GM18861 (cell line): ENCODE data around the gene TMEM235.
"Not testable (repeated sequence)": the region's sequence is repeated elsewhere in the genome, so short reads cannot be mapped to it uniquely, and the experiment has no call there.

ENCODE experiments used
- ATAC-seq: cut with Tn5 transposase; IDR thresholded peaks from one replicate; pipeline ENCODE4 v1.9.1; 2021; ENCODE audit not compliant: unreplicated experiment

The TMEM235 gene

GRCh38 chr17:78214706-78215061 lies 16.7 kb upstream of the TMEM235 start:
- no peak for ATAC-seq

DNA sequence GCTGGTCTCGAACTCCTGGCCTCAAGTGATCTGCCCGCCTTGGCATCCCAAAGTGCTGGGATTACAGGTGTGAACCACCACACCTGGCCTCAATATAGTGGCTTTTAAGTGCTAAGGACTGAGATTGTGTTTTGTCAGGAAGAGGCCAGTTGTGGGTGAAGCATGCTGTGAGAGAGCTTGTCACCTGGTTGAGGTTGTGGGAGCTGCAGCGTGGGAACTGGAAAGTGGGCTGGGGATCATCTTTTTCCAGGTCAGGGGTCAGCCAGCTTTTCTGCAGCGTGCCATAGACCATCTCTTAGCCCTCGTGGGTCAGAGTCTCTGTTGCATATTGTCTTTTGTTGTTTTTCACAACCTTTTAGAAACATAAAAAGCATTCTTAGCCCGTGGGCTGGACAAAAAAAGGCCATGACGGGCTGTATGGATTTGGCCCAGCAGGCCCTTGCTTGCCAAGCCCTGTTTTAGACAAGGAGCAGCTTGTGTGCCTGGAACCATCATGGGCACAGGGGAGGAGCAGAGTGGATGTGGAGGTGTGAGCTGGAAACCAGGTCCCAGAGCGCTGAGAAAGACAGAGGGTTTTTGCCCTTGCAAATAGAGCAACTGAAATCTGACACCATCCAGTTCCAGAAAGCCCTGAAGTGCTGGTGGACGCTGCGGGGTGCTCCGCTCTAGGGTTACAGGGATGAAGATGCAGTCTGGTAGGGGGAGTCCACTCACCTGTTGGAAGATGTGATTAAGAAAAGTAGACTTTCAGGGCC lies 11.9 kb upstream of the TMEM235 start:
- no peak for ATAC-seq

- ATAC-seq, result no peak
Measured at GRCh38 chr17:78223061-78223460, 8.4 kb upstream of the TMEM235 start.

GRCh38 chr17:78223765-78224164 lies 7.7 kb upstream of the TMEM235 start:
- no peak for ATAC-seq

DNA sequence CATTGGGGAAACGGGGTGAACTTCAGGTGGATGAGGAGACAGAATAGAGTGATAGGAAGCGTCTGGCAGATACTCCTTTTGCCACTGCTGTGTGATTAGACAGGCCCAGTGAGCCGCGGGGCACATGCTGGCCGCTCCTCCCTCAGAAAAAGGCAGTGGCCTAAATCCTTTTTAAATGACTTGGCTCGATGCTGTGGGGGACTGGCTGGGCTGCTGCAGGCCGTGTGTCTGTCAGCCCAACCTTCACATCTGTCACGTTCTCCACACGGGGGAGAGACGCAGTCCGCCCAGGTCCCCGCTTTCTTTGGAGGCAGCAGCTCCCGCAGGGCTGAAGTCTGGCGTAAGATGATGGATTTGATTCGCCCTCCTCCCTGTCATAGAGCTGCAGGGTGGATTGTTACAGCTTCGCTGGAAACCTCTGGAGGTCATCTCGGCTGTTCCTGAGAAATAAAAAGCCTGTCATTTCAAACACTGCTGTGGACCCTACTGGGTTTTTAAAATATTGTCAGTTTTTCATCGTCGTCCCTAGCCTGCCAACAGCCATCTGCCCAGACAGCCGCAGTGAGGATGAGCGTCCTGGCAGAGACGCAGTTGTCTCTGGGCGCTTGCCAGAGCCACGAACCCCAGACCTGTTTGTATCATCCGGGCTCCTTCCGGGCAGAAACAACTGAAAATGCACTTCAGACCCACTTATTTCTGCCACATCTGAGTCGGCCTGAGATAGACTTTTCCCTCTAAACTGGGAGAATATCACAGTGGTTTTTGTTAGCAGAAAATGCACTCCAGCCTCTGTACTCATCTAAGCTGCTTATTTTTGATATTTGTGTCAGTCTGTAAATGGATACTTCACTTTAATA lies 7.0 kb upstream of the TMEM235 start:
- ATAC-seq, result no peak

DNA sequence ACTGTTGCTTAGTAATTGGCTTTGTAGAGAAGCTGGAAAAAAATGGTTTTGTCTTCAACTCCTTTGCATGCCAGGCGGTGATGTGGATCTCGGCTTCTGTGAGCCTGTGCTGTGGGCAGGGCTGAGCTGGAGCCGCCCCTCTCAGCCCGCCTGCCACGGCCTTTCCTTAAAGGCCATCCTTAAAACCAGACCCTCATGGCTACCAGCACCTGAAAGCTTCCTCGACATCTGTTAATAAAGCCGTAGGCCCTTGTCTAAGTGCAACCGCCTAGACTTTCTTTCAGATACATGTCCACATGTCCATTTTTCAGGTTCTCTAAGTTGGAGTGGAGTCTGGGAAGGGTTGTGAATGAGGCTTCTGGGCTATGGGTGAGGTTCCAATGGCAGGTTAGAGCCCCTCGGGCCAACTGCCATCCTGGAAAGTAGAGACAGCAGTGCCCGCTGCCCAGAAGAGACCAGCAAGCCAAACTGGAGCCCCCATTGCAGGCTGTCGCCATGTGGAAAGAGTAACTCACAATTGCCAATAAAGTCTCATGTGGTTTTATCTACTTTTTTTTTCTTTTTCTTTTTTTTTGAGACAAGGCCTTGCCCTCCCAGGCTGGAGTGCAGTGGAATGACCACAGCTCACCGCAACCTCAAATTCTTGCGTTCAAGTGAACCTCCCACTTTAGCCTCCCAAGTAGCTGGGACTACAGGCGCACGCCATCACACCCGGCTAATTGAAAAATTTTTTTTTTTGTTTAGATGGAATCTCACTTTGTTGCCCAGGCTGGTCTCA lies 6.2 kb upstream of the TMEM235 start:
- no peak for ATAC-seq

DNA sequence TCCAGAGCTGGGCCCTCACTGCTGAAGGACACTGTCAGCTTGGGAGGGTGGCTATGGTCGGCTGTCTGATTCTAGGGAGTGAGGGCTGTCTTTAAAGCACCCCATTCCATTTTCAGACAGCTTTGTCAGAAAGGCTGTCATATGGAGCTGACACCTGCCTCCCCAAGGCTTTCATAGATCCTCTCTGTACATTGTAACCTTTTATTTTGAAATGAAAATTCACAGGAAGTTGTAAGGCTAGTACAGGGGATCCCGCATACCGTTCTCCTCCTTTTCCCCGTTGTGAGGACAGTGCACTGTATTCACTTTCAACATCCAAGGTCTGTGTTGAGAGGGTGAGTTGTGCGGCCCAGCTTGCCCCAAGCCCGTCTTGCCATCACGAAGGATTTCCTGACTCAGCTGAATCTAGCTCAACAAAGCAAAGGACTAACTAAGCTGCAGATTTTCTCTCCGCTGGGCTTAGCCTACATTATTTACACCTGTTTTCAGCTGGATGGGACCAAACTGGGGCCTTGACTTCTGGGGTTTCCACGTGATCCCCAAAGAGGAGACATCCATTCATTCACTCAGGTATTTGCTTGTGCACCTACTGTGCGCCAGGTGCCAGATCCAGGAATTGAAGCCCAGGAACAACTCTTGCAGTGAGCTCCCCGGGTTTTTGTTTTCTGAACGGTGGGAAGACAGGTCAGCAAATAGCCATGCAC lies 5.2 kb upstream of the TMEM235 start:
- no peak for ATAC-seq

DNA sequence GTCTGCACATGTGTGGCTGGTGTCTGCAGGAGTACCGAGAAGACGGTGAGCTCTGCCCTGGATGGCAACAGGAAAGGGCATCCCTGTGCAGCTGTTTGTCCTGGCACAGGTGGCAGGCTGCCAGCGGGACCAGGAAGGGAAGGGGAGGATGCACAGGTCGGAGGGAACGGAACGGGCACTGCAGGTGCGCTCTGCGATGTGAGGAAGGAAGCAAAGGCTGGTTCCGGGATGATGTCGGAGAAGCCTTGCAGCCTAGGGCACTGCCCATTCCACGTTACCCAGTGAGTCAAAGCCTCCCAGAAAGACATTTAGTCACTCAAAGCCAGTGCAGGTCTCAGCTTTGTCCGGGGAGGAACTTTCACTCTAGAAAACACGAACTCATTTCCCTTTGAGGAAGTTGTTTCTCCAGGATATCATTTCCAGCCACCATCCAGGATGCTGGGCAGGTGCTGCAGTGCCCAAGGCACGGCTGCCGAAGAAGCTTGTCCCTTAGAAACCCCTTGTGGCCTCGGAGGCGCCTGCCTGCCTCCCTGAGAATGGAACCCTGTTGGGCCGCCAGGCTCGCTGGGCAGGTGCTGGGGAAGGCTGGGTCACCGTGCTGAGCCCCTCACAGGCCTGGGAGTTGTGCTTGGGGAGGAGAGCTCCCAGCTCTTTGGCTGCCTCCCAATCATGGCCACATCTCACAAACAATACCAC lies 4.5 kb upstream of the TMEM235 start:
- no peak for ATAC-seq

DNA sequence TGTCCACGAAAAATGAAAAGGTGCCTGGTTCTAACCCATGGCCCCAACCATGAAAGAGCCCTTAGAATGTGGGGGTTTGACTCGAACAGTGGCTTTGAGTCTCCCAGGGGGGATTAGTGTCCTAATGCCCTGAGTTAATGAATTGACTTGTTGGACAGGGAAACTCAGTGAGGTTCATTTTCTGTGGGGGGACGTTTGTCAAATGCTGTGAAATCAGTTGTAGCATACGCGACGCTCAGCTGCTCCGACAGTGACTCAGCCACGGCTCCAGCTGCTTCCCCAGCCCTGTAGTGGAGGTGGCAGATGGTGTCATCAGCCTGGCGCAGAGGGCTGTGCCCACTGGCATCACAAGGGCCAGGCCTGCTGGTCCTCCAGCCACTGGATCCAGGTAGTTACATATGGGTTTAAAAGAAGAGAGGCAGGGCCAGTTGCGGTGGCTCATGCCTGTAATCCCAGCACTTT lies 3.9 kb upstream of the TMEM235 start:
- no peak for ATAC-seq

GRCh38 chr17:78228176-78228575 lies 3.3 kb upstream of the TMEM235 start:
- ATAC-seq, result no peak

DNA sequence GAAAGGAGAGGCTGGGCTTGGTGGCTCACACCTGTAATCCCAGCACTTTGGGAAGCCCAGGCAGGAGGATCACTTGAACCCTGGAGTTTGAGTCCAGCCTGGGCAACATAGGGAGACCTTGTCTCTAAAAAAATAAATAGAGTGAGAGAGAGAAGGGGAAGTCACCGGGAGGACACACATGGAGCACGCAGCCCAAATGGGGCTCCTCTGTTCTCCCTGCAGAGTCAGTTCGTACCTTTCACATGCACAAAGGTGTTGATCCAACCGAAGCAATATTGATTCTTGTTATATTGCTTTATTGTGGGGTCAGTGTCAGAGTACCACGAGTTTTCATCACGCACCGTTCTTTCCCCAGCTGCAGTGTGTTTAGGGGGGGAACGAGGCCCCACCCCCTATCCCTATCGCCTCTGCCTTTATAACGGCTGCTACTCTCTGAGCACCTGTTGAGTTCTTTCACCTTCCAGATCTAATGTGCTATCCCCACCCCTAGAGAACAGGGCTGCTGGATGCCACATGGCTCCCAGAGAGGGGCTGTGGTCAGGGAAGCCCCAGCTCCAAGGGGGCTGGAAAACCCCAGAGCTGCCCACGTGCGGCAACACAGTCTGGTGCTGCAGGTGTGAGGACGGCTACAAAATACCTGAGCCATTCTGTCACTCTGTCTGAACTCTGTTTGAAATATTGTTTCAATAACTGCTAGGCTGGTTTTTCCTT lies 1.0 kb upstream of the TMEM235 start:
- no peak for ATAC-seq

DNA sequence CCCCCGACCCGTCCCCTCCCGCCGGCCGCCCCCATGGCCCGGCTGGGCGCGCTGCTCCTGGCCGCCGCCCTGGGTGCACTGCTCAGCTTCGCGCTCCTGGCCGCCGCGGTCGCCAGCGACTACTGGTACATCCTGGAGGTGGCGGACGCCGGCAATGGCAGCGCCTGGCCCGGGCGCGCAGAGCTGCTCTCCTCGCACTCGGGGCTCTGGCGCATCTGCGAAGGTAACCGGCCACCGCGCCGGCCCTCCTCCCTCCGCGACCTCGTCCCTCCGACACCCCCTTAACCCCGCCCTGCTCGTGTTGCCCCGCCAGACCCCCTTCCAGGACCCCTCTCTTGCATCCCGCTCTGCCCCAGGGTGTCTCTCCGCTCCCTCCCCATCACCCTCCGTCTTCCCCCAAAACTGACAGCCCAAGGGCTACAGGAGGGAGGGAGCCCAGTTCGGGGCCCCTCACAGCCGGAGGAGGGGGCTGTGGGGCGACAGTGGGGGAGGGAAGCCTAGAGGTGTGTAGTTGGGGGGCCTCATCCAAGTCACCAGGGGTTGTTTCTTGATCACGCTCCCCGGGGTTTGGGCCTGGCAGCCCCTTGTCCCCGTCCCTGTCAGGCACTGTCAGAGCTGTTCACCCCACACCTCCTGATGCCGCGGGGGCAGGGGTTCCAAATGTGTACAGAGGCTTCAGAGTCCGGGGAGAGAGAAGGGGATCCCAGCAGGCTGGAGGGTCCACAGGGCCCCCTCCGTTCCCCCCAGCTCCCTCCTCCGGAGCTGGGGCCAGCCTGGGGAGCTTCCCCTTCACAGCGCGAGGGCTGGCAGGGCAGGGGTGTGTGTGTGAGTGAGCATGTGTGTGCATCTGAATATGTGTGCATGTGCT lies 794 bp downstream of the TMEM235 start:
- no peak for ATAC-seq

- no peak for ATAC-seq
Measured at GRCh38 chr17:78232859-78233173, 1.4 kb downstream of the TMEM235 start.

- ATAC-seq, result no peak
Measured at GRCh38 chr17:78233678-78234077, 2.2 kb downstream of the TMEM235 start.

DNA sequence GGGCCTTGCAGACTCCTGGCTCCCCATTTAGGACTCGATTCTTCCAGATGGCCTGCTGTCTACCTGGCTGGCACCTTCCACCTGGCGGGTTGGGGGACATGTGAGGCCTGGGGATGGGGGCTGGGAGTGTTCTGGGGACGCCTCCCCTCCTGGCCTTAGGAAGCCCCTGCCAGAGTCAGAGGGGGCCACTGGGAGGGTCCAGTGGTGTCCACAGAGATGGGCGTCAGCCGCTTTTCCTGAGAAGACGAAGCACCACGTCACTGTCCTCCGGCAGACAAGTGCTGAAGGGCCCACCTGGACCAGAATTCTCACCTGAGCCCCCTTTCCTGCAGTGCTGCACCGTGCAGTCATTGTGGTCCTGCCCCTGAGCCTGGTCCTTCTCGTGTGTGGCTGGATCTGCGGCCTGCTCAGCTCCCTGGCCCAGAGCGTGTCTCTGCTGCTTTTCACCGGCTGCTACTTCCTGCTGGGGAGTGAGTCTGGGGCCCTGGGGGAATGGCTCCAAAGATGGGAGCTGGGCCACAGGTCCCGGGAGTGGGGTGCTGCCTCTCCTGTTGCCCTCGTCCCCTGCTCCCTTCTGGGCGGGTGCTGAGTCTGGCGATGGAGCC lies 2.9 kb downstream of the TMEM235 start:
- ATAC-seq, result no peak

DNA sequence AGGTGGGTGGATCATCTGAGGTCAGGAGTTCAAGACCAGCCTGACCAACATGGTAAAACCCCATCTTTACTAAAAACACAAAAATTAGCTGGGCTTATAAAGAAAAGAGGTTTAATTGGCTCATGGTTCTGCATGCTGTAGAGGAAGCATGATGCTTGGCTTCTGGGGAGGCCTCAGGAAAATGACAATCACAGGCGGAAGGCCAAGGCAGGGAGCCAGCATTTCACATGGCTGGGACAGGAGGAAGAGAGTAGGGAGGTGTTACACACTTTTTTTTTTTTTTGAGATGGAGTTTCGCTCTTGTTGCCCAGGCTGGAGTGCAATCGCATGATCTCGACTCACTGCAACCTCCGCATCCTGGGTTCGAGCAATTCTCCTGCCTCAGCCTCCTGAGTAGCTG lies 3.6 kb downstream of the TMEM235 start:
- not testable (repeated sequence) for ATAC-seq

- ATAC-seq, result no peak
Measured at GRCh38 chr17:78235885-78236284, 4.5 kb downstream of the TMEM235 start.

DNA sequence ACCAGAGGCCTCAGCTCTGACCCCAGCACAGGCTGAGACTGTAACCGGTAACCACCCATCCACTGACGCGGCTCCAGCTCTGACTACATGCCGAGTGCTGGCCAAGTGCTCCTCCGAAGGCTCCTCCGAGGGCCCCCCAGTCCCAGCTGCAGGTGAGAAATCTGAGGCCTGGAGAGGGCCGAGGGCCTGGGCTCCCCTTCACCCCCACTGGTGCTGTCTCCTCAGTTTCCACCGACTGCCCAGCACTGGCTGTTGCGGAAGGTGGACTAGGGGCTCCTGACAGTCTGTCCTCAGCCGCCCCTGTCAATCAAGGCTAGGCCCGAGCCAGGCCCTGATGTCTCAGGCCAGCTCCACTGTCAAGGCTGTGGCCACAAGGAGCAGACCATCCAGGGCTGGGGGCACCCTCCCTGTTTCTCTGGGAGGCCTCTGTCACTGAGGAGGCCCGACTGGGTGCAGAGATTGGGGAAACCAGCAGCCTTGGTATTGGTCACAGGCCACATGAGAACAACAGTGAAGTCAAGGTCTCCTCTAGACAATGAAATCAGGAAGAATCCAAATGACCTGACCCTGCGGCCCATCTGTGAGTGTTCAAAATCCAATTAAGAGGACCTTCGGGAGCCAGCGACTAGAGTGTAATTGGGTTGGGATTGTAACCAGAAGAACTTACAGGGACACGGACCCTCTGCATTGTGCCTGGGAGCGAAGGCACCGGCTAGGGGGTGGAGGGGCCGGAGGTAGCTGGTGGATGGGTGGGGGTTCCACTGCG lies 5.1 kb downstream of the TMEM235 start:
- no peak for ATAC-seq
